HG03066 (cell line): Measurements from ENCODE around the gene RDH13.
"Not testable (repeated sequence)": the region's sequence is repeated elsewhere in the genome, so short reads cannot be mapped to it uniquely, and the experiment has no call there.

Source experiments
- ATAC-seq: cut with Tn5 transposase; IDR thresholded peaks from one replicate; pipeline ENCODE4 v1.9.1; 2021; ENCODE audit warnings: low read depth; ENCODE audit not compliant: unreplicated experiment

RDH13 gene

GRCh38 chr19:55048446-55048845 lies 14.5 kb downstream of the RDH13 start:
- no peak for ATAC-seq

DNA sequence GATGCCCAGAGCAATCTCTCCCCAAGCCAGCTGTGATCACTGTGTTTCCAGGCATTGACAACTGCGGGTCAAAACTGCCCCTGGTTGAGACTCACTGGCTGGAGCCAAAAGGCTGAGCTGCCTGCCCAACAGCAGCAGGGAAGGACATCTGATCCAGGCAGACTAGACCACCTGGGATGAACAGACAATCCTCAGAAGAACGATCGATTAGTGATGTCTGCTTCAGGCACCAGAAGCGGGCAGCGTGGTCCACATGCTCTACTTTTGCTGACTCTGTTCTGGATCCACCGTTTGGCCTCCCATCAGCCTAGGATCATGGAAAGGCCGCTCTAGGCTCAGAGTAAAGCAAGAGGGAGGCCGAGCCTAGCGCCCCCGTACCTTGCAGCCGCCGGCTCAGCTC lies 15.0 kb downstream of the RDH13 start:
- no peak for ATAC-seq

- no peak for ATAC-seq
Measured at GRCh38 chr19:55046975-55047622, 15.8 kb downstream of the RDH13 start.

GRCh38 chr19:55044771-55045716 lies 17.9 kb downstream of the RDH13 start:
- no peak for ATAC-seq

- no peak for ATAC-seq
Measured at GRCh38 chr19:55044286-55044685, 18.7 kb downstream of the RDH13 start.

GRCh38 chr19:55042688-55043087 lies 20.3 kb downstream of the RDH13 start:
- ATAC-seq = no peak

- ATAC-seq = no peak
Measured at GRCh38 chr19:55042344-55042678, 20.6 kb downstream of the RDH13 start.

DNA sequence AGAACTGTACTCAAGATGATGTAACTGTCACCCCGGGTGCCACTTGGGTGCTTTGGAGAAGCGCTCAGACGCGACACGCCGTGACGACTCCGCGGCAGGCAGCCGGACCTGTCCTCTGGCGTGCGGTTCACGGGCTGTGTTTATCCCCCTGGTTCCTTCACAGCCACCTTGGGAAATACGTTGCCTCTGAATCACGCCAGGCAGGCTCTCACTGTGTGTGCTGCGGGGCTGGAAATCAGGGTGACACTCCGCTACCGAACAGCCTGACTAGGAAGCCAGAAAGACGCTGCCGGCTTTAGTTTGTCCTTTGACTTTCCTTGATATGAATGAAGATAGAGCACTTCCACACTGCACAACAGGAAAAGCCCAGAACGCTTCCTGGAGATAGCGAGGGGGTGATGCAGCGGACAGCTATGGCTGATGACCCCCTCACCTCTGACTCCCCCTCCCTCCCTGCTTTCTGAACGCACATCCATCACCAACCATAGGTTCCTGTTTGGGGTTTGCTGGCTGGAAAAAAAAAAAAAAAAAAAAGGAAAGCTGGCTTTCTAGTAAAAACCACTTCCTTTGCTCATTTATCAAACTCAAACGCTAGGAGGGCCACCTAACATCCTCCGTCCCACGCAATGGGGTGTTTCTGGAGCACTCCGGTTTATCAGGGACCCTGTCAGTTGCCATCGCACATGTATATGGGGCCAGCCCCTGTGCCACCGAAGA lies 21.2 kb downstream of the RDH13 start:
- ATAC-seq = no peak

DNA sequence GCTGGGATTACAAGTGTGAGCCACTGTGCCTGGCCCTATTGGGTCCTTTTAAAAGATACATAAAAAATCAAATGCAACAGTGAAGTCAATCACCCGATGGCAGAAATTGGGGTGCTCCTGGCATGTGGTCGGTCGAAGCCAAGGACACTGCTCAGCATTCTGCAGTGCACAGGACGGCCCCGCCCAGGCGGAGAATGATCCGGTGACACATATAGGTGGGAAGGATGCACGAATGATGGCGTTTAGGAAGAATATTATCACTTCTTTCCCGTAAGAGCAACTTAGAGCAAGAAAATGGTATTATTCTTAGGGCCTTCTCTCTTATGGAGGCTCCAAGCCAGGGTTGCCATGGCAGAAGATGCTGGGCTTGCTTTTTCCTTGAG lies 21.7 kb downstream of the RDH13 start:
- ATAC-seq = no peak

DNA sequence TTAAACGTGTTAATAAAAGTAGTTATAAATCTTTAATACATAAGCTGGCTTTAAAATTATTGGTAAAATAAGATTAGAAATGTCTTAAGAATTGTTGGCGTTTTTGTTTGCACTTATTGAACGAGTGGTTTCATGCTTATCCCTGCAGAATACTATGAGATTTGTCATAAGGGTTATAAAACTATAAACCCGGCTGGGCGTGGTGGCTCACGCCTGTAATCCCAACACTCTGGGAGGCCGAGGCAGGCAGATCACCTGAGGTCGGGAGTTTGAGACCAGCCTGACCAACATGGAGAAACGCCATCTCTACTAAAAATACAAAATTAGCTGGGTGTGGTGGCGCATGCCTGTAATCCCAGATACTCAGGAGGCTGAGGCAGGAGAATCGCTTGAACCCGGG lies 22.3 kb downstream of the RDH13 start:
- ATAC-seq = not testable (repeated sequence)

GRCh38 chr19:55037603-55038002 lies 25.3 kb downstream of the RDH13 start:
- not testable (repeated sequence) for ATAC-seq

DNA sequence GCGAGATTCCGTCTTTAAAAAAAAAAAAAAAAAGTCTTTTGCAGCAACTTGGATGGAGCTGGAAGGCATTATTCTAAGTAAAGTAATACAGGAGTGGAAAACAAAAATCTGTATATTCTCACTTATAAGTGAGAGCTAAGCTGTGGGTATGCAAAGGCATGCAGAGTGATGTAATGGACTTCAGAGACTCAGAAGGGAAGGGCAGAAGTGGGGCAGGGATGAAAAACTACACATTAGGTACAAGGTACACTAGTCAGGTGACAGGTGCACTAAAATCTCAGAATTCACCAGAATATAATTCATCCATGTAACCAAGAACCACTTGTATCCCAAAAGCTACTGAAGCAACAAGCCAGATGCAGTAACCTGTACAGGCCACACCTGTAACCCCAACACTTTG lies 26.9 kb downstream of the RDH13 start:
- ATAC-seq = no peak

DNA sequence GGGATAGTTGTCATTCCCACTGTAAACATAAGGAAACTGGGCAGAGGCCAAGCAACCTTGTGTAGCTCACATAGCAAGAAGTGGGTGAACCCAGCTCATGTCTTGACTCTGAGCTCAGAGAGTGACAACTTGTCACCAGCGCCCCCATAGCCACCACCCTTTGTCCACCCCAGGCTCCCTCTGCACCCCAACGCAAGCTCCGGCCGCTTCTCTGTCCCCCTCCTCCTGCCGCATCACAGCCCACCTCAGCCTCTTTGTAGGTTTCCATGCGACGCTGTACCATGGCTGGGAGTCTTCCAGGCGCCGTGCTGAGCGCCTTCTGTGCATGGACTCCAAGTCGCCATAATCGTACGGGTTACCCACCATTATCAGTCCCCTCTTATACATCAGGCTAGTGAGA lies 28.2 kb downstream of the RDH13 start:
- ATAC-seq = no peak

DNA sequence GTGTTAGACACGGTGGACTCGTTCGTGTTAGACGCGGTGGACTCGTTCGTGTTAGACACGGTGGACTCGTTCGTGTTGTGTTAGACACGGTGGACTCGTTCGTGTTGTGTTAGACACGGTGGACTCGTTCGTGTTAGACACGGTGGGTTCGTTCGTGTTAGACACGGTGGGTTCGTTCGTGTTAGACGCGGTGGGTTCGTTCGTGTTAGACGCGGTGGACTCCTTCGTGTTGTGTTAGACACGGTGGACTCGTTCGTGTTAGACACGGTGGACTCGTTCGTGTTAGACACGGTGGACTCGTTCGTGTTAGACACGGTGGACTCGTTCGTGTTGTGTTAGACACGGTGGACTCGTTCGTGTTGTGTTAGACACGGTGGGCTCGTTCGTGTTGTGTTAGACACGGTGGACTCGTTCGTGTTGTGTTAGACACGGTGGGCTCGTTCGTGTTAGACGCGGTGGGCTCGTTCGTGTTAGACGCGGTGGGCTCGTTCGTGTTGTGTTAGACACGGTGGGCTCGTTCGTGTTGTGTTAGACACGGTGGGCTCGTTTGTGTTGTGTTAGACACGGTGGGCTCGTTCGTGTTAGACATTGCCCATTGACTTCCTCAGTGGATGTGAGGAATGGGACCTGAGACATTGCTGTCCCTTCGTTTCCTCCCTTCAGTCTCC lies 29.8 kb downstream of the RDH13 start:
- ATAC-seq = not testable (repeated sequence)

GRCh38 chr19:55032170-55032800 lies 30.7 kb downstream of the RDH13 start:
- no peak for ATAC-seq

DNA sequence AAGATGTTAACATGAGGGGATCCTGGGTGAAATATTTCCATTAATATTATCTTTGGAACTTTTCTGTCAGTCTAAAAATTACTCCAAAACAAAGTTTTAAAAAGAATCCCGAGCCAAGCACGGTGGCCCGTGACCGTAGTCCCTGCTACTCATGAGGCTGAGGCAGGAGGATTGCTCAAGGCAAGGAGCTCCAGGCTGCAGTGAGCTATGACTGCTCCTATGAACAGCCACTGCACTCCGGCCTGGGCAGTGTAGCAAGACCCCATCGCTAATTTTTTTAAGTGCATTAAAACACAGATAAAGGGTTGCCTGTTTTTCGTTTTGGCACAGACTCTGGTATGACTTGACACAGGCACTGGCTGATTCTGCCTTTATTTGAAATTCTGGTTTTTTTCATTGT lies 31.8 kb downstream of the RDH13 start:
- ATAC-seq = no peak

- ATAC-seq = no peak
Measured at GRCh38 chr19:55028757-55029156, 34.2 kb downstream of the RDH13 start.

GRCh38 chr19:55027472-55028337 lies 35.2 kb downstream of the RDH13 start:
- no peak for ATAC-seq

DNA sequence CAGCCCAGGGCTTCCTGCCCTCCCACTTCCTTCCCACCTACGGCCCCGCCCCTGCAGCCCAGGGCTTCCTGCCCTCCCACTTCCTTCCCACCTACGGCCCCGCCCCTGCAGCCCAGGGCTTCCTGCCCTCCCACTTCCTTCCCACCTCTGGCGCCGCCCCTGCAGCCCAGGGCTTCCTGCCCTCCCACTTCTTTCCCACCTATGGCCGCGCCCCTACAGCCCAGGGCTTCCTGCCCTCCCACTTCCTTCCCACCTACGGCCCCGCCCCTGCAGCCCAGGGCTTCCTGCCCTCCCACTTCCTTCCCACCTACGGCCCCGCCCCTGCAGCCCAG lies 35.8 kb downstream of the RDH13 start:
- ATAC-seq = not testable (repeated sequence)

GRCh38 chr19:55024111-55024510 lies 38.8 kb downstream of the RDH13 start:
- ATAC-seq = no peak
